ENCODE results near the gene KCTD1. TPM values are rescaled to one million over a fixed set of nuclear protein-coding genes. Genes with fewer than 3 reads are reported as not detected.

Gene KCTD1
- total and polyA plus RNA-seq, 2 of the 8 experiments (the other 6 are each of a cell fraction or from before 2014, with no cell fraction given), result 7.7 to 14.0 TPM

DNA sequence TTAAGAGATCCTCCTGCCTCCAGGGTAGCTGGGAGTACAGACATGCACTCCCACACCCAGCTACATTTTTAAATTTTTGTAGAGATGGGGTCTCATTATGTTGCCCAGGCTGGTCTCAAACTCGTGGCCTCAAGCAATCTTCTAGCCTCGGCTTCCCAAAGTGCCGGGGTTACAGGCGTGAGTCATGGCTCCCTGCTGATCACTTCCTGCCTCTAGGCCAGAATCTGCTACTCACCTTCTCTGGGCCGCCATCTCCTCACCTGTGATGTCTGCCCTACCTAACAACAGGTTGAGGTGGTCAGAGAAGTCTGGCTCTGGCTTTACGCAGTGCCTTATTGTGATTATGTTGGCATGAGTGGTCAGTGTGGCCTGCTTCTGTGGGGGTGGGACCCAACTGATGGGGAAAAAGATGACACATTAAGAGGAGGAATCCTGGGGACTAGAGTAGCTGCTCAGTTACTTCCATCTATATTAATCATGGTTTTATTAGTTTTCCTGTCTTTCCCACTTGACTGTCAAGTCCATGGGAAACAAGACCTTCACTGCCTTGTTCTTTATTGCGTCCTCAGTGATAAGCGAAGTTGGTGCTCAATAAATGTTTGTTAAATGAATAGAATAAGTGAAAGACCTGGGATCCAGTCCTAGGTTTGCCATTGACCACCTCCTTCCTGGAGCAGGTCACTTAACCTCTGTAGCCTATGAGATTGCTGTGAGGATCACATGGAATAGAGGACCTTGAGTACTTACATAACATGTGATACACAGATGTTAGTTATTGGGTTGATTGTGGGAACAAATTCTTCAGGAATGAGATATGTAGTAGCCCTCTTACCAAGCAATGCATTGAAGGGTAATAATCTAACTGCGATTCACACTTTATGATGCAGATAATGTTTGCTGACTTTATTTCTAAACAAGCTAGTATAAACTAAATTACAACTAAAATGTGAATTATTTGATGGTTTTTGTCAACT lies 15.7 kb downstream of the KCTD1 start:
- Histone ChIP-seq H4K20me1 (replicated peaks in 1 of 2; ENCODE audit: control insufficient read depth in 1 of 2, insufficient read depth in 2 of 2, low read length in 2 of 2) (no peaks in the 10 kb centered on the region), H4K91ac (replicated peaks; ENCODE audit: insufficient read length, low read length) (no peak overlapping the region), H3K36me3 (ENCODE audit: control insufficient read depth in 2 of 4, insufficient read depth in 4 of 4, low read length in 3 of 4) (no peaks in the 10 kb centered on the region), H3K23ac (ENCODE audit: insufficient read length) (no peak overlapping the region), H3K18ac (ENCODE audit: extremely low read depth, low read length) (peak overlapping the region; percentile 10; the same call in 1 of the 2 replicates), H3K4ac (replicated peaks; ENCODE audit: insufficient read length, low read depth, low read length) (no peak overlapping the region), H2AK5ac (ENCODE audit: low read depth, low read length) (no peak overlapping the region; the same call in 1 of the 2 replicates), H2BK15ac (ENCODE audit: low read length) (no peak overlapping the region), H4K5ac (ENCODE audit: insufficient read length, low read depth, low read length) (peak overlapping the region; percentile 29), H3K9ac (replicated peaks in 1 of 4; ENCODE audit: extremely low read depth in 1 of 4, low read depth in 3 of 4, low read length in 3 of 4) (no peak overlapping the region), H2BK20ac (ENCODE audit: low read length) (no peak overlapping the region), H3K4me3 (ENCODE audit: extremely low read depth in 1 of 4, insufficient read depth in 2 of 4, low read depth in 3 of 4, low read length in 4 of 4) (no peak overlapping the region), H3K27me3 (replicated peaks in 1 of 4; ENCODE audit: control insufficient read depth in 3 of 4, extremely low read depth in 1 of 4, insufficient read depth in 3 of 4, low read length in 3 of 4) (no peaks in the 10 kb centered on the region), H3K56ac (replicated peaks; ENCODE audit: insufficient read length, low read depth, low read length) (no peak overlapping the region), H3K14ac (ENCODE audit: insufficient read length) (no peak overlapping the region), H2BK5ac (ENCODE audit: low read depth, low read length) (no peak overlapping the region), H3K27ac (ENCODE audit: low read depth, low read length) (no peak overlapping the region), H3K9me3 (ENCODE audit: insufficient read depth in 2 of 2, low read depth in 1 of 2, low read length in 1 of 2) (no peaks in the 10 kb centered on the region), H3K23me2 (ENCODE audit: low read depth, low read length) (no peaks in the 10 kb centered on the region), H2BK120ac (replicated peaks; ENCODE audit: low read depth, low read length) (no peak overlapping the region), H3K79me2 (ENCODE audit: control insufficient read depth in 1 of 2, insufficient read depth in 2 of 2, low read length in 2 of 2) (peaks cover 0 to 6% of the 10 kb centered on the region in 2 experiments; a peak in 1 of 4 replicates), H2BK12ac (ENCODE audit: low read depth, low read length) (peak overlapping the region; percentile 40; the same call in 1 of the 2 replicates), H3K4me1 (replicated peaks in 1 of 4; ENCODE audit: control insufficient read depth in 3 of 4, insufficient read depth in 4 of 4, low read length in 3 of 4) (peaks cover 0 to 7% (median 1%) of the 10 kb centered on the region in 4 experiments; a peak in 2 of 7 replicates), H2AFZ (ENCODE audit: low read length) (no peak overlapping the region), H3K79me1 (ENCODE audit: low read depth, low read length) (no peaks in the 10 kb centered on the region), H3K4me2 (ENCODE audit: insufficient read depth in 1 of 2, low read depth in 2 of 2, low read length in 2 of 2) (no peak overlapping the region), H4K8ac (ENCODE audit: extremely low read depth, insufficient read depth, low read length) (no peak overlapping the region; the same call in 1 of the 2 replicates)
- POLR2A ChIA-PET (ENCODE audit: partially characterized antibody), result no interaction called here
- no peak for DNase-seq (ENCODE audit: low read depth in 1 of 2, low spot score in 2 of 2)
- WGBS, 2 experiments (ENCODE audit: extremely low coverage in 1 of 2, insufficient coverage in 1 of 2, insufficient read length in 1 of 2, insufficient replicate concordance in 2 of 2, low coverage in 1 of 2, low lambda C conversion rate in 2 of 2, missing lambda C conversion rate in 1 of 2), result 90% methylated on average over 9 of the region's 9 CpGs; no CpG with 5 or more reads in 1 of the 2 experiments
- CTCF ChIA-PET (ENCODE audit: partially characterized antibody), result interaction anchor here (0.6 to 1.6 kb wide), 8 partner anchors 9 to 537 kb away, joined by 3 to 5 read pairs (median 3); partner anchors contain the start of gene KCTD1
- no peak for FAIRE-seq
- TF ChIP-seq KDM5A (IDR thresholded peaks at IDR 0.05; ENCODE audit: low read length) (no peak), SIN3A (conservative IDR thresholded peaks at IDR 0.05 in 1 of 2, IDR thresholded peaks at IDR 0.05 in 1 of 2; ENCODE audit: low read depth in 1 of 2, low read length in 2 of 2) (no peak), TCF12 (IDR thresholded peaks at IDR 0.05; ENCODE audit: low read depth, low read length) (no peak), JUND (IDR thresholded peaks at IDR 0.05; ENCODE audit: low read length) (peak; percentile 47; the same call in 1 of the 2 replicates)

All from H1 (cell line).